ENCODE data around the gene ABCA2. TPM values are rescaled to one million over a fixed set of nuclear protein-coding genes. Genes with fewer than 3 reads are reported as not detected.
"Not testable (repeated sequence)": the region's sequence is repeated elsewhere in the genome, so short reads cannot be mapped to it uniquely, and the experiment has no call there.

ABCA2 gene
- total RNA-seq, 1 donor from 2014 or later: 30.6 TPM

DNA sequence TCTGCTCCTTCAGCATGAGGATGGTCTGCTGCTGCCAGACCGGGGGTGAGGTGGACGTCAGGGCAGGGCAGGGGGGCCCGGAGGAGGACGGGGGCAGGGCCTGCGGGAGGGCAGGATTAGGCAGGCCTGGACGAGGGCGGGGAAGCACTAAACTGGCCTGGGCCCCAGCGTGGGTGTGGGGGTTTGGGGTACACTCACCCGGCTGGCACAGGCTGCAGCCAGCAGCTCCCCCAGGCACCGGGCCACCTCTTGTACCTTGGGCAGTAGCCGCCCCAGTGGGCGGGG is 36.8 kb upstream of the ABCA2 start:
- intact Hi-C loops (cut with micrococcal nuclease): loop anchor here (5.0 kb wide), 1 partner anchor 38 kb away; the partner anchor contains the start of gene ABCA2

DNA sequence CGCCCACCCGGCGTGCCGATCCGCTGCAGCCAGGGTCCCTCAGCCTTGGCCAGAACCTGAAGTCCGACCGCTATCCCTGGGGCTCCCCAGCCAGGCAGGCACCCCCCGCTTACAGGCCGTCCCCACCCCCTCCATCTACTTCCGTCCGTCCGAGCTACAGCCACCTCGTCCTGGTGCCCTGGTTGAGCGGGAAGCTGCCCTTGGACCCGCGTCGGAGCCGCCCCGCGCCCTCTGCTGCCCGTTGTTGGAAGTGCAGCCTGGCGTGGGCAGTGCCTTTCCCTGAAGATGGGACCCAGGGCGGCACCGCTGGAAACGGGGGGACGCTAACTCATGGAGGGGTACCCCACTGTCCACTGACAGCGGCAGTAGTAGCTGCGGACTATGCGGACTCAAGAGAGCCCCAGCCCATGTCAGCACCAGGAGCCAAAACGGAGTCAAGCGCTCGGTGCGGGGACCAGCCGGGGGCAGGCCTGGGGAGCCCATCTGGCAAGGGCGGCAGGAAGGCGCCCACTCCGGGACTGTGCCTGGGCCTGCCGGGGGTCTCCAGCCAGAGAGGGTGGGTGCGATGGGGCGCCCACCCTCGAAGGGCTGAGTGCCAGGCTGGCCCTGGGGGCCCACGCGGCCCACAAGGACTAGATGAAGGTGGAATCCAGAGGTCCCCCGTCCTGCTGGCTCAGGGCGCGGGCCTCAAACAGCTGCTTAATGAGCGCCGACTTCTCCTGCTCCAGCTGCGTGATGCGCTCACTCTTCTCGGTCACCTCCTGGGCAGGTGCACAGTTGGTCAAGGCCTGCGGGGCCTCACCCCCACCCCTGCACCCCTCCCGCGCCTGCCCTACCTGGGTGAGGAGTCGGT is 36.2 kb upstream of the ABCA2 start:
- intact Hi-C loops (cut with micrococcal nuclease): no loop called here

DNA sequence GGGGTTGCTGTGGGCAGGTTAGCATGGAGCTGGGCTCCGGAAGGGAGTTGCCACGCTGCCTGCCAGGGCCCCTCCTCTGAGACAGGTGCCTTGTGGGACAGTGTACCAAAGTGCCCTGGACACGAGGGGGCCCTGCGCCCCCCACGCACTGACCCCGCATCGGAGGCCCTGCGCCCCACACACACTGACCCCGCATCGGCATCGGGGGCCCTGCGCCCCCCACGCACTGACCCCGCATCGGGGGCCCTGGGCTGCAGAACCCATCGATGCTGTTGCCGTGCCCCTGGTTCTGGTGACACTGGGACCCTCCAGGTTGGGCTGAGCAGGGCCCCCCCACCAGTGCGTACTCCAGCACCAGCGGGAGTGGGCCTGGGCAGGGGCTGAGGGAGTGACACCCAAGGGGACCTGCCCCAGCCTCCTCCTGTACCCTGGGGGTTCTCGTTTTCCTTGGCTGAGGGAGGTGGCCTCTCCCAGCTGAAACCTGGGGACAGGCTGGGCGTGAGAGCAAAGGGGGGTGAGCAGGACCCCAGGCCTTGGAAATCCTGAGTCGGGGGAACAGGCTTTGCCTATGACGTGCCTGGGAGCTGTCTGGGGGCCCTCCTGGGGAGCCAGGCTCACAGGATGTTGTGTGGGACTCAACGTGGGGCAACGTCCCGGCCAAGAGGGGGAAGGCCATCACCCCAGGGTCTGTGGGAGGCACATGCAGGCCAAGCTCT is 35.4 kb upstream of the ABCA2 start:
- intact Hi-C loops (cut with micrococcal nuclease): no loop called here

DNA sequence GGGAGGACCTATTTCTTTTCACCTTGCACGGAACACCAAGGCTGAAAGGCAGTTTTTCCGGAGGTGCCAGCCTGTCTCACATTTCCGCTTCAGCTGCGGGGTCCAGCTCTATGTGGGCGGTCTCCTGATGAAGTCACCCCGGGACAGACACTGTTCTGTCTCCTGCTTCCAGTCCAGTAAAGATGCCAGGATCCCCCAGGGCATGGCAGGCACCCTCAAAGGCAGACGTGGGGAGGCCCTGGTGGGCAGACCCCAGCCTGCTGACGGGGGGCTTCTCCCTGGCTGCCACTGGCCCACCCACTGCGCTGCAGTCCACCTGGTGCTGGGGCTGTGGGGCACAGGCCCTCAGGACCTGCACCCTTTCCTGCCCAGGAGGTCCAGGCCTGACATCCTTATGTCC is 34.8 kb upstream of the ABCA2 start:
- intact Hi-C loops (cut with micrococcal nuclease): not testable (repeated sequence)

DNA sequence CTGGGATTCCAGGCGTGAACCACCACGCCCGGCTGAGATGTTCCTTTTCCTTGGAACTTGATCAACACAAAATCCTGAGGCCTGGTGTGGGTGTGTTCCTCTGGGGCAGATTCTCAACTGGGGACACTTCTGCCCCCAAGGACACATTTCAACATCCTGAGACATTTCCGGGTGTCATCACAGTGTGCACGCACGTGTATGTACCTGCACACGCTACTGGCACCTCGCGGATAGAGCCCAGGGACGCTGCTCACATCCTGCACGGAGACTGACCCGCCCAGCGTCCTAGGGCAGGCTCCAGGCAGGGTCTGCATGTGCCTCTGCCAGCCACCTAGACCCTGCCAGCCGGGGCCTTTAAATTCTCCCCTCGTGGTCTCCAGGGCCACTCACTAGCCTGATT is 34.3 kb upstream of the ABCA2 start:
- intact Hi-C loops (cut with micrococcal nuclease): no loop called here

DNA sequence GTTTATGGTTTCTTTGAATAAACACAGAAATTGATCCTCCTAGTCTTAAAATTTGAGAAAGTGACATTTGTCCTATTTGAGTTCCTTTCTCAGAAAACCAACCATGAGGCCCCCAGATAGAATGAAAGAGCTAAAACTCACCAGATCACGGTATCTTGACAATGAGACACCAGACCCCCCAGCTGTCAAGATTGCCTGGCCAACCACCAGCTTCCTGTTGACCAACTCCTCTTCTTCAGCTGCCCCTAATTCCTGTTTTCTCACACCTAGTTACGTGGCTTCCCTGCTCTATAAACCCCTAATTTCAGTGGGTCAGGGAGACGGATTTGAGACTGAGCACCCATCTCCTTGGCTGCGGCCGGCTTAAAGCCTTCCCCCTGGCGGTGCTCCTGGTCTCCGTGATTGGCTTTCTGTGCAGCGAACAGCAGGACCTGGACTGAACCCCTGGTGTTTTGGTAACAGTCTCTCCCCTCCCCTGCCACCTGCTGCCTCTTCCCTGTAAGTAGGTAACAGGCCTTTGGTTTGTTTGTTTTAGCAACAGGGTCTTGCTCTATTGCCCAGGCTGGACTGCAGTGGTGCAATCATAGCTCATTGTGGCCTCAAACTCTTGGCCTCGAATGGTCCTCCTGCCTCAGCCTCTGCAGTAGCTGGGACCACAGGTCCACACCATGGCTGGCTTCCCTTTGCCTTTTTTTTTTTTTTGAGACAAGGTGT is 30.6 kb upstream of the ABCA2 start:
- intact Hi-C loops (cut with micrococcal nuclease): no loop called here

DNA sequence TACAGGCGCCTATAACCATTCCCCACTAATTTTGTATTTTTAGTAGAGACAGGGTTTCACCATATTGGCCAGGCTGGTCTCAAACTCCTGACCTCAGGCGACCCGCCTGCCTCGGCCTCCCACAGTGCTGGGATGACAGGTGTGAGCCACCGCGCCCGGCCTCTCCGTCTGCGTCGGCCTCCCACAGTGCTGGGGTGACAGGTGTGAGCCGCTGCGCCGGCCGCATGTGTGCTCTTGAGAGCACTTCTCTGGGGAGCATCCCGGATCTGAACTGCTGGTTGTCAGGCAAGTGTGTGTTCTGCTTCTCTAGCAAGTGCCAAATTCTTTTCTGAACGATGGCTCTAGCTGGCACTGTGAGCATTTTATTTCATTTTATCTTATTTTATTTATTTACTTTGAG is 29.5 kb upstream of the ABCA2 start:
- intact Hi-C loops (cut with micrococcal nuclease): no loop called here

DNA sequence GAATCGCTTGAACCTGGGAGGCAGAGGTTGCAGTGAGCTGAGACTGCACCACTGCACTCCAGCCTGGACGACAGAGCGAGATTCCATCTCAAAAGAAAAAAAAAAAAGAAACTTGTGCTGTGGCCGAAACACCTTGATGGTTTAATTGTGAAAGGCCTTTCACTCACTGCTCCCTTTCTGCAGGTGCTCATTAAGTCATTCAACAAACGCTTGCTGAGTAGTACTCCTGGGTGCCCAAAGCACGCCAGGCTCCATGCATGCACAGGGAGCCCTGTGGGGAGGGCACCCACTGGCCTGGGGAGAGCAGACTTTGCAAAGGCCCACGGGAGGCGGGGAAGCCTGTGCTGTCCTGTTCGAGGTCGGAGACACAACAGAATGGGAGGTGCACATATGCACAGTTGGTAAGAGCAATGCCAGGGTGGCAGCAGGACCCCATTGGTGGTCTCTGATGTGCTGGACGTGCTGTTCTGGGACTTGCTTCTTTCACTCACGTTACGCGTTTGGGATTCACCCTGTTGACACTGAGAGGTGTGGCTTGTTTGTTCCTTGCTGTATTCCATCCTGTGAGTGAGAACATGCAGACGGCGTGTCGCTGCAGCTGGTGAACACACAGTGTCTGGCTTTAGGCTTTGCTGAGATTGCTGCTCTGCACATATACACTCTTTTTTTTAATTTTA is 28.8 kb upstream of the ABCA2 start:
- intact Hi-C loops (cut with micrococcal nuclease): no loop called here

DNA sequence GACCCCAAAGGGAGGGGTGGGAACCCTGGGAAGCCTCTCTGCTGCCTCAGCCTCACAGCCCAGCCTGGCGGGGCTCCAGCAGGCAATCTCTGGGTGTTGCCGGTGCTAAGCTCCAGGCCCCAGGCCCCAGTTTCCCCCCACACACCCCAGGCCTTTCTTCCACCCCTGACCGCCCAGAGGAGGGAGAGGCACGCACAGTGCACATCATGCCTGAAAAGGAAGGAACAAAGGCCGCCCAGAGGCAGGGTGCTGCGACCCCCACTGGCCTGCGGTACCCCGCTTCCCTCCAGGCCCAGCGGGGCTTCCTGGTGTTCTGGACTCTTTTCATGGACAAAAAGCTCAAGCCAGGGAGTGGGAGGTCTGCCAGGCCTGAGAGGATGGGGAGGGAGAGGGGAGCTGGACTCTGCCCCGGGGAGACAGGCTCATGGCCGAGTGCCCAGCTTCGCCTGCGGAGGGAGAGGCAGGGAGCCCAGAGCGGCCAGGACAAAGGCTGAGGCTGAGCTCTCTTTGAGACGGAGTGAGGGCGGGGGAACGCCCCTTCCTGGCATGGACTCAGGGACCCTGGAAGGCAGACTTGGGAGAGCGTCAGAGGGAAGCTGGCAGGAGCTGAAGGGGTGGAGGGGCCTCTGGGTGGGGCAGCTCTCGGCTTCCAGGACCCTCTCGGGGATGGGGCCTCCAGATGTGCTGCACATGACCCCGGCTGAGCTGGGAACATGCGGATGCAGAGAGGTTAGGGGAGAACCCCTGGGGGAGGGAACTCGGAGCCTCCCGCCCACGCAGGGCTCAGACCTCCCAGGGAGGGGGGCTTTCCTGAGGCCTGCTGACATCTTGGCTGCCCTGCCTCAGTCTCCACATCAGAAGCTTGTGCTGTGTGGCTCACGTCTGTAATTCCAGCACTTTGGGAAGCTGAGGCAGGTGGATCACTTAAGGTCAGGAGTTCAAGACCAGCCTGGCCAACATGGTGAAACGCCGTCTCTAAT is 27.6 kb upstream of the ABCA2 start:
- intact Hi-C loops (cut with micrococcal nuclease): no loop called here

DNA sequence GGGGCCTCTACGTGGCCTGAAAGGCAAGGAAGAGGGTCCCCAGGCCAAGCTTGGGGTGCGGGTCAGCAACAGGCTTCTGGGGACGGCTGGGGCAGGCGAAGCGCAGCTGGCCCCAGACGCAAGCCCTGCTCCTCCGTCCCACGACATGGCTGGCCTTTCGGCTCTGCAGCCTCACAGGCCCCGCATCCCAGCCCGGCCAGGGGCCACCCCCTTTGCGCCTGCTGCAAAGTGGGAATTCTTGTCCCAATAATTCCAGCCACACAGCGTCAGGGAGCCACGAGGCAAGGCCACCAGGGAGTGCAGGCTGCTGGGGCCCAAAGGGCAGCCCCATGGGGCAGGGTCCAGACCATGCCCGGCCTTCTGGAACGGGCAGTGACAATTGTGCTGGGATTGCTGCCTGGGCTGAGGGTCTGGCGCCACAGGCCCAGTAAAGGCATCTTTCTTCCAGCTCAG is 26.9 kb upstream of the ABCA2 start:
- intact Hi-C loops (cut with micrococcal nuclease): no loop called here

DNA sequence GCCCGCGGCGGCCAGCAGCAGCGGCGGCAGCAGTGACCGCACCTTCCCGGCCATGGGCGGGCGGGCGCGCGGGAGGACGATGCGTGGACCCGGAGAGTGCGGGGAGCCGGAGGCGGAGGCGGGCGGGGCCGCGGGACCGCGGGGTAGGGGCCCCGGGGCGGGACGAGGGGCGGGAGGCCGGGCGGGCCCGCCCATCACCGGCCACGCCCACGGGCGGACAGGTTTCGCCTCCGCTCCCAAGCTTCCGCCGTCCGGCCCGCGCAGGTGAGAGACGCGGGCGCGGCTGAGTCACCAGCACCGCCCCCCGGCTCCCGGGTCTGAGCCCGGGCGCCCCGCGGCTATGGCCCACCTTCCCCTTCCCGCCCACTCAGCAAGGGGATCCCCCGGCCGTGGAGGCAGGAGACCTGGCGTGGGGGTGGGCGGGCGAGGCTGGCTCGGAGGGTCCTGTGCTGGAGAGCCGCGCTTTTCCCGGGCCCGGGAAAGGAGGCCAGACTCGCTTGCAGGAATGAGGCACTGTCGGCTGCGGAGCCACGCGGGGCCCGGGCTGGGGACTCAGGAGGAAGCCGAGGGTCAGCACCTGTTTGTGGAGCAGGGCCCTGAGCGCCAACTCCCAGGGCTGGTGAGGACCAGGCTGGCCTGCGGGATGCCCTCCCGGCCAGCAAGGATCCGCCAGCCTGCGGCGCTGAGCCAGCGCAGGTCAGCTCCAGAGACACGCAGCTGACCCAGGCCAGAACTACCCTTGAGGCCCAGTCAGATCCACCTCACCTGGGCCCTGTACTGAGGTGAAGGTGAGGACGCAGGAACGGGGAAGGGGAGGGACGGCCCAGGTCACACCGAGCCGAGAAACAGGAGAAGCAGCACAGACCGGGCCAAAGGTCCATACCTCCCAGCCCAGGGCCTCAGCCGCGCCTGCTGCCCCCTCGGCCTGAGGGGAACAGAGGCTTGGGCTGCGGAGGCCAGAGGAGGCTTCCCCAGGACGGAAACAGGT is 26.2 kb upstream of the ABCA2 start, which contains the start of gene ENTPD2:
ENTPD2 (minus strand) TSS at position 118 of the 988 bp plus-strand sequence; CDS start at position 54, 64 bp downstream.
- intact Hi-C loops (cut with micrococcal nuclease): no loop called here

DNA sequence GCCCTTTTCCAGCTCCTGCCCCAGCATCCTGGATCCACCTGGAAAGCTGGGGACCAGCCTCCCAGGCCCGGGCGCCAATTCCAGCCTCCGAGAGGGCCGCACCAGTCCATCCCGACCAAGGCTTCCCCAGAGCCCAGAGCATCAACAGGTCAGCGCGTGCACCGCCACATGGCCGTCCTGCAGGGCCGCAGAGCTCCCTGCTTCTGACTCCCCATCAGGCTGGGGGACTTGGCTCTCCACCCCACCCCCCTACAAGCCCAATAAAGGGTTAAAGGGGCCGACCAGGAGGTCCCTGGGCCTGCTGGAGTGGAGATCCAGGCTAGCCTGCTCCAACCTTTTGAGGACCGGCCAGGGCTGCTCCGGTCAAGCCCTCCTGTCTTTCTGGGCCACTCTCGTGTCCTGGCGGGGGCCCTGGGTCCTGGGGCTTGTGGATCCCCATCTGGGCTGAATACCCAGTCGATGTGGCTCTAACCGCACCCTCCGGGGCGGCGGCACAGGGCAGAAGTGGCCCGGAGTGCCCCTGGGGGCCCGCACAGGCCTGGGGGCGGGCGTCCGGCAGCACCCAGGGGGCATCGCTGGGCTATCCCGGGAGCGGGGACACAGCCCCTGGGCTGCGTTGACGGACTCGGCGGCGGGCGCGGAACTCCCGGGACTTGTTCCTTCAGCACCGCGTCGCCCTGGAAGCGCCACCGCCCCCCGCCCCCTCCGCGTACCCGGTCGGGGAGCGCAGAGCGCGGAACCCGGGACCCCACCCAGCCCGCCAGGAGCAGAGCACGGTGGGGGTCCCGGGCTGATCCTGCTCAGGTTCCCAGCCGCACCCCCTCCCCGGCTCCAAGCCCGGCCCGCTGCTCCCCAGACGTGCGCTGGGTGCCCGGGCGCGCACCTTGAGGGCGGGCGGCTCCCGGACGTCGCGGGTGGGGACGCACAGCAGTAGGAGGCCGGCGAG is 25.2 kb upstream of the ABCA2 start:
- intact Hi-C loops (cut with micrococcal nuclease): no loop called here

DNA sequence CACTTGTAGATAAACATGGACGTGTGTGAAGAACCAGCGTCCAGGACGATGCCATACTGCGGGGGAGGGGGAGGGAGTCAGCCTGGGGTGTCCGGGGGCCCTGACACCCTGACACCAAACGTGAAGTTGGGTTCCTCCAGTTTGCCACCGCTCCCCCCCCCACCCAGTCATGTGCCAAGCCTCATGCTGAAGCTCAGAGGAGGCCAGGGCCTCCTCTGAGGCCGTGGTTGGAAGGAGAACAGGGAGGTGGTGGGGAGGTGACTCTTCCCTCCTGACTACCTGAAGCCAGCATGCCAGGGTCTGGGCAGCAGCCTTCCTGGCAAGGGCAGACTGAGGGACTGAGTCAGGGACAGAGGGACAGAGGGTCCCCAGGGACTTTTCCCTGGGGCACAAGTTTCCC is 24.3 kb upstream of the ABCA2 start:
- intact Hi-C loops (cut with micrococcal nuclease): no loop called here

DNA sequence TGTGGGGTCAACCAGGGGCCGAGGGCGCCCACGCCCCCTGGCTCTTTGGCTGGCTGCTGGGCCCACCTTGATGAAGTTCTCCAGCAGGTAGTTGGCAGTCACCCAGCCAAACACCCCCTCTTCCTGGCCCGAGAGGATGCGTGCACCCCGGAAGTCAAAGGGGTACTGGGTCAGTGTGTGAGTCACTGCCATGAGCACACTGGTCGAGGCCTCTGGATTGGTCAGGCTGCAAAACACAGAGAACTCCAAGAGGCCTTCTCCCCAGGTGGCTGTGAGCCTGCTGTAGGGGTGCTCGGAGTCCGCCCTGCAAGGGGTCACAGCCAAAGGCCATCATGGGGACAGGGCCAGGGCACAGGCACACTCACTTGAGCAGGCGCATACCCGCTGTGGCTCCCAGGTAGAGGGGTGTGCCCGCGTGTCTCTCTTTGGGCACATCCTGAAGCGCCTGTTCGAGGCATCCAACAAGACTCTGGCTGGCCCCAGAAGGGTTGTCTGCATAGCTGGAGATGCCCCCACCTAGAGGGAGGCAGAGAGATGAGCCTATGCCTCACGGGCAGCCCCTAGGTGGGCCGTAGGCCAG is 23.2 kb upstream of the ABCA2 start:
- intact Hi-C loops (cut with micrococcal nuclease): no loop called here

DNA sequence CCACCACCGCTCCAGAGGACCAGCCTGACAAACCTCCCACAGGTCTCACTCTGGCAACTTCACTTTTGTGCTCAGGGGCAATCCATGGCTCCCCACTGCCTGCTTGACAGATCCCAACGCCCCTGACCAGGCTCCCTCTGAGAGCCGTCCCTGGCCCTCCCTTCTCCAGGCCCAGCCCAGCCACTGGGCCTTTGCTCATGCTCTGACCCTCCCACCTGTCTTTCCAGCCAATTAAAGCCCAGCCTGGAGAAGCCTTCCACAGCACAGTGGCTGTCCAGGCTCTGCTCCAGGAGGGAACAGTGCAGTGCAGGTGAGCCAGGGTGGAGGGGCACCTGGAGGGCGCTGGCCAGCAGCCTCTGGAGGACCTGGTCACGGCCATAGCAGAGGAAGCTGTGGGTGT is 22.5 kb upstream of the ABCA2 start:
- intact Hi-C loops (cut with micrococcal nuclease): no loop called here

DNA sequence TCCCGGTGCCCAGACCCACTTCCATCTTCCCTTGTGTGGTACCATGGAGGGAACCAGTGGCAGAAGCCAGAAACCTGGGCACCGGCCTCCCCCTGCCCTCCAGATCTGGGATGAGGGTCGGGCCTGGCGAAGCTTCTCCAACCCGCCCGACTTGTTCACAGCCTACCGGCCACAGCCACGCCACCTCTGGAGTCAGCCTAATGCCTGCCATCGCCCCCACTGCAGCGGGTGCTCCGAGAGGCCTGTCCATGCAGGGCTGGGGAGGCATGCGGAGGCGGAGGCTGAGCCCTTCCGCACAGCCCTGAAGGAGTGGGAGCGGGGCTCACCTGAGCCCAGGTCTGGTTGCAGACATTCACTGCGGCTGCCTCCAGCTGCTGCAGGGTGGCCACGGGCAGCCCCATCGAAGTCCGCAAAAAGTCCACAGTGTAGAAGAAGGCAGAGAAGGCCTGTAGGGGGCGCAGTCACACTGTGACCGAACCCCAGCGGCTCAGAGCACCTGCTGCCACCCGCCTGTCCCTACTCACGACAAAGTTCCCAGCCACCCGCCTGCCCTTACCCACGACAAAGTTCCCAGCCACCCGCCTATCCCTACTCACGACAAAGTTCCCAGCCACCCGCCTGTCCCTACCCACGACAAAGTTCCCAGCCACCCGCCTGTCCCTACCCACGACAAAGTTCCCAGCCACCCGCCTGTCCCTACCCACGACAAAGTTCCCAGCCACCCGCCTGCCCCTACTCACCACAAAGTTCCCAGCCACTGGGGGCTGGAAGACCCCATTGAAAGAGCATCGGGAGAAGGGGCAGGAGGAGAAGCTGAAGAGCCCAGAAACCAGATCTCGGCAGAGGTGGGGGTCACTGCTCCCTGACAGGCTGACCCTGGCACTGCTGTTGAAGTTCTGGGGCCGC is 21.8 kb upstream of the ABCA2 start:
- intact Hi-C loops (cut with micrococcal nuclease): loop anchor here (5.0 kb wide), 1 partner anchor 202 kb away; the partner anchor contains the start of gene PHPT1

Measured in T-helper 2 cell treated with Interferon-gamma antibody and Interleukin-4, amounts not matched to agents 100 ng/mL and 5 ng/mL, for 36 hours (primary cell).